Transverse colon (tissue), 4 donors: ENCODE results near the gene PALM.

Source experiments
- POLR2A ChIP-seq: fragments of 450-650 bp; IDR thresholded peaks from one replicate; pipeline ENCODE4 v1.6.1; 2016; ENCODE audit warnings: antibody characterized with exemption, mild to moderate bottlenecking, moderate library complexity
- POLR2AphosphoS5 ChIP-seq, 3 donors: sonication (generic); formaldehyde crosslinking; IDR thresholded peaks; one replicate each; pipeline ENCODE4 v1.6.1; 2016; ENCODE audit warnings: antibody characterized with exemption in 3 of 3
- TF ChIP-seq, protein P1 (sequence below), 5 experiments: fragments of 200-600 bp in 3 of 5; fragments of 450-650 bp in 2 of 5; sonication (generic) in 3 of 5; IDR thresholded peaks; 1 replicate in 2 of 5; 2 replicates in 3 of 5; pipeline ENCODE4 v1.5.1; 2016 to 2017; ENCODE audit warnings: antibody characterized with exemption in 5 of 5, inconsistent platforms in 3 of 5, mild to moderate bottlenecking in 2 of 5, moderate library complexity in 1 of 5

DNA sequence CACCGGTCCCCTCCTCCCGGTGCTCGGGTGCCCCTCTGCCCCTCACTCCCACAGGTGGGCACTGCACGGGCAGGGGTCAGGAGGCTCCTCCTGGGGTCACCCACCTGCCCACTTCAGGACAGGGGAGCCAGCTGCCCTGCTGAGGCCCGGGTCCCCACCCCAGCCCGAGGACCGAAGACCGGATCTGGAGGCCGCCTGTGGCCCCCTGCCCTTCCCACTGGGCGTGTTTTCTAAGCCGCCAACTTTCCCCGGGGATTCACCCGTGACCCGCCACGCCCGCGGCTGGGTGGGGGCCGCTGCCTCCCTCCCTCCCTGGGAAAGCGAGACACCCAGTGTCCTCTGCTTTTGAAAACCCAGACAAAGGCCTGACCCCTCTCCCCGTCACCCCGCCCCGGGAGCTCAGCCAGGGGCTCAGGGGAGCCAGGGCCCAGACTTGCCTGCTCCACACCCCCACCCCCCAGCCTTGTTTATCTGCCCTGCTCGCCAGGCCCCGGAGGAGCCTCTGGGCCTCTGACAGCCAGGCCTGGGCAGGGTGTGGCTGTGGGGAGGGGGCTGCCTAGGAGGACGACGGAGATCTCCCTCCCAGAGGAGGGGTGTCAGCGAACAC, 1.3 kb downstream of the PALM start:
- TF ChIP-seq, protein P1, sequence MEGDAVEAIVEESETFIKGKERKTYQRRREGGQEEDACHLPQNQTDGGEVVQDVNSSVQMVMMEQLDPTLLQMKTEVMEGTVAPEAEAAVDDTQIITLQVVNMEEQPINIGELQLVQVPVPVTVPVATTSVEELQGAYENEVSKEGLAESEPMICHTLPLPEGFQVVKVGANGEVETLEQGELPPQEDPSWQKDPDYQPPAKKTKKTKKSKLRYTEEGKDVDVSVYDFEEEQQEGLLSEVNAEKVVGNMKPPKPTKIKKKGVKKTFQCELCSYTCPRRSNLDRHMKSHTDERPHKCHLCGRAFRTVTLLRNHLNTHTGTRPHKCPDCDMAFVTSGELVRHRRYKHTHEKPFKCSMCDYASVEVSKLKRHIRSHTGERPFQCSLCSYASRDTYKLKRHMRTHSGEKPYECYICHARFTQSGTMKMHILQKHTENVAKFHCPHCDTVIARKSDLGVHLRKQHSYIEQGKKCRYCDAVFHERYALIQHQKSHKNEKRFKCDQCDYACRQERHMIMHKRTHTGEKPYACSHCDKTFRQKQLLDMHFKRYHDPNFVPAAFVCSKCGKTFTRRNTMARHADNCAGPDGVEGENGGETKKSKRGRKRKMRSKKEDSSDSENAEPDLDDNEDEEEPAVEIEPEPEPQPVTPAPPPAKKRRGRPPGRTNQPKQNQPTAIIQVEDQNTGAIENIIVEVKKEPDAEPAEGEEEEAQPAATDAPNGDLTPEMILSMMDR (IDR thresholded peaks at IDR 0.05), result no peak
- TF ChIP-seq POLR2A (no peak), POLR2AphosphoS5 (IDR thresholded peaks at IDR 0.05) (peak in 1 of 3 donors; percentile 18)
